ENCODE data around the gene FADS1. TPM values are rescaled to one million over a fixed set of nuclear protein-coding genes. Genes with fewer than 3 reads are reported as not detected.
A peak's percentile ranks its signal among the peaks of the same experiment; 100 is the strongest.

The FADS1 gene
- total and polyA plus RNA-seq, 5 donors: 27.6 to 45.7 (median 43.1) TPM

- Histone ChIP-seq H3K4me3 (ENCODE audit: low read length) (peak within 1 kb of the TSS; percentile 61), H3K27me3 (ENCODE audit: control insufficient read depth, insufficient read depth) (no peaks in the 10 kb centered on the region), H3K9me3 (ENCODE audit: control insufficient read depth, low read length) (no peaks in the 10 kb centered on the region), H3K27ac (ENCODE audit: low read length) (no peak within 1 kb of the TSS), H3K4me1 (ENCODE audit: control insufficient read depth, insufficient read depth, low read length) (no peaks in the 10 kb centered on the region)
- DNase-seq: peak; percentile 50 to 82 (median 76)
- peak; percentile 43 to 56 for ATAC-seq
- intact Hi-C loops (cut with DNase I): no loop called here
- WGBS: 2% methylated on average over 93 of the region's 93 CpGs
Observed at GRCh38 chr11:61752117-61752924, 64.5 kb downstream of the FADS1 start, which contains the start of gene MYRF. Gene MYRF, plus strand, starts transcription at chr11:61752636. Its CDS starts 109 bp downstream, at chr11:61752745.

GRCh38 chr11:61751384-61751783 lies 65.4 kb downstream of the FADS1 start:
- Histone ChIP-seq H3K27me3 (ENCODE audit: control insufficient read depth, insufficient read depth) (no peaks in the 10 kb centered on the region), H3K9me3 (ENCODE audit: control insufficient read depth, low read length) (no peaks in the 10 kb centered on the region), H3K27ac (ENCODE audit: low read length) (no peak overlapping the region), H3K4me3 (ENCODE audit: low read length) (no peak overlapping the region), H3K4me1 (ENCODE audit: control insufficient read depth, insufficient read depth, low read length) (no peaks in the 10 kb centered on the region)
- ATAC-seq: no peak
- intact Hi-C loops (cut with DNase I): no loop called here
- 92% methylated on average over 14 of the region's 14 CpGs for WGBS
- DNase-seq: no peak

- no peaks in the 10 kb centered on the region for H3K4me1 ChIP-seq (ENCODE audit: control insufficient read depth, insufficient read depth, low read length)
- 98% methylated on average over 5 of the region's 5 CpGs for WGBS
- DNase-seq: no peak
- H3K4me3 ChIP-seq (ENCODE audit: low read length): no peak overlapping the region
- intact Hi-C loops (cut with DNase I): no loop called here
- no peak overlapping the region for H3K27ac ChIP-seq (ENCODE audit: low read length)
- no peaks in the 10 kb centered on the region for H3K27me3 ChIP-seq (ENCODE audit: control insufficient read depth, insufficient read depth)
- ATAC-seq: no peak
- no peaks in the 10 kb centered on the region for H3K9me3 ChIP-seq (ENCODE audit: control insufficient read depth, low read length)
Observed at GRCh38 chr11:61750631-61751273, 66.1 kb downstream of the FADS1 start.

Other genes with a start within 250 kb of the FADS1 start
- 10 to 100 TPM; 17.4 to 48.3 (median 43.5) TPM for gene SYT7, start 235.9 kb downstream of the FADS1 start, total RNA-seq
- 36.2 TPM for gene SYT7, start 235.9 kb downstream of the FADS1 start, polyA plus RNA-seq
- 1 to 10 TPM; 4.1 to 7.2 (median 6.1) TPM for gene DAGLA, start 136.6 kb downstream of the FADS1 start, total RNA-seq
- 3.7 TPM for gene DAGLA, start 136.6 kb downstream of the FADS1 start, polyA plus RNA-seq
- gene MYRF, start 64.4 kb downstream of the FADS1 start, total RNA-seq: 1 to 10 TPM in 3 of 4 donors, under 1 TPM in 1; 0.62 to 1.9 (median 1.4) TPM
- gene MYRF, start 64.4 kb downstream of the FADS1 start, polyA plus RNA-seq: 0.70 TPM
- 100 to 1,000 TPM; 107 to 113 (median 111) TPM for gene TMEM258, start 24.4 kb downstream of the FADS1 start, total RNA-seq
- 170 TPM for gene TMEM258, start 24.4 kb downstream of the FADS1 start, polyA plus RNA-seq
- gene FEN1, start 24.1 kb downstream of the FADS1 start, total RNA-seq: 1 to 10 TPM; 4.6 to 5.4 (median 5.1) TPM
- 4.6 TPM for gene FEN1, start 24.1 kb downstream of the FADS1 start, polyA plus RNA-seq
- gene FADS2, start 11.3 kb upstream of the FADS1 start, total RNA-seq: 10 to 100 TPM; 16.4 to 38.1 (median 31.1) TPM
- gene FADS2, start 11.3 kb upstream of the FADS1 start, polyA plus RNA-seq: 30.6 TPM
- gene FADS3, start 74.5 kb upstream of the FADS1 start, total RNA-seq: 10 to 100 TPM; 37.5 to 50.1 (median 42.5) TPM
- 43.1 TPM for gene FADS3, start 74.5 kb upstream of the FADS1 start, polyA plus RNA-seq
- gene RAB3IL1, start 100.6 kb upstream of the FADS1 start, total RNA-seq: 10 to 100 TPM; 12.0 to 18.9 (median 14.9) TPM
- 9.7 TPM for gene RAB3IL1, start 100.6 kb upstream of the FADS1 start, polyA plus RNA-seq
- 1 to 10 TPM; 2.9 to 4.6 (median 3.2) TPM for gene BEST1, start 133.3 kb upstream of the FADS1 start, total RNA-seq
- gene BEST1, start 133.3 kb upstream of the FADS1 start, polyA plus RNA-seq: 4.6 TPM
- gene FTH1, start 150.6 kb upstream of the FADS1 start, total RNA-seq: 1,000 to 10,000 TPM; 2,632 to 3,447 (median 3,097) TPM
- gene FTH1, start 150.6 kb upstream of the FADS1 start, polyA plus RNA-seq: 3,090 TPM

All from right cardiac atrium (tissue), 5 donors.